Hepatocyte (in vitro differentiated cells): ENCODE results near the gene CTNNAL1. TPM values are rescaled to one million over a fixed set of nuclear protein-coding genes. Genes with fewer than 3 reads are reported as not detected.

Experiments used
- DNase-seq: peaks from one replicate; pipeline ENCODE4 v3.0.0-alpha.2; 2016; ENCODE audit warnings: low spot score
- H2AFZ ChIP-seq: fragments of 200-600 bp; sonication (generic); 2 replicates; pipeline ENCODE4 v1.6.0; 2016; ENCODE audit warnings: antibody characterized with exemption, mild to moderate bottlenecking
- H3K27ac ChIP-seq: fragments of 200-600 bp; sonication (generic); 2 replicates; pipeline ENCODE4 v1.5.1; 2016; ENCODE audit warnings: mild to moderate bottlenecking
- H3K27me3 ChIP-seq: fragments of 200-600 bp; sonication (generic); 2 replicates; pipeline ENCODE4 v1.6.1; 2016
- H3K36me3 ChIP-seq: fragments of 200-600 bp; sonication (generic); replicated peaks from 2 replicates; pipeline ENCODE4 v1.5.1; 2016; ENCODE audit warnings: low read depth; ENCODE audit not compliant: insufficient read depth
- H3K4me1 ChIP-seq: fragments of 200-600 bp; sonication (generic); 2 replicates; pipeline ENCODE4 v1.5.1; 2016; ENCODE audit warnings: mild to moderate bottlenecking, moderate library complexity; ENCODE audit not compliant: insufficient read depth
- H3K4me2 ChIP-seq: fragments of 200-600 bp; sonication (generic); 2 replicates; pipeline ENCODE4 v1.6.0; 2016
- H3K4me3 ChIP-seq: fragments of 200-600 bp; sonication (generic); 2 replicates; pipeline ENCODE4 v1.5.1; 2016; ENCODE audit warnings: mild to moderate bottlenecking
- H3K79me2 ChIP-seq: fragments of 200-600 bp; sonication (generic); 2 replicates; pipeline ENCODE4 v1.6.0; 2017; ENCODE audit warnings: mild to moderate bottlenecking
- H3K9me2 ChIP-seq: fragments of 200-600 bp; sonication (generic); replicated peaks from 2 replicates; pipeline ENCODE4 v1.6.0; 2017; ENCODE audit warnings: mild to moderate bottlenecking; ENCODE audit not compliant: insufficient read depth
- H3K9me3 ChIP-seq: fragments of 200-600 bp; sonication (generic); 2 replicates; pipeline ENCODE4 v1.5.1; 2016; ENCODE audit warnings: low read depth, mild to moderate bottlenecking
- H4K20me1 ChIP-seq: fragments of 200-600 bp; sonication (generic); 2 replicates; pipeline ENCODE4 v1.6.0; 2016; ENCODE audit warnings: mild to moderate bottlenecking; ENCODE audit not compliant: insufficient read depth, poor library complexity, severe bottlenecking
- EZH2 ChIP-seq: fragments of 200-600 bp; sonication (generic); IDR thresholded peaks from 2 replicates; pipeline ENCODE4 v1.6.1; 2016; ENCODE audit warnings: antibody characterized with exemption, mild to moderate bottlenecking, borderline replicate concordance
- EZH2phosphoT487 ChIP-seq: fragments of 200-600 bp; sonication (generic); IDR thresholded peaks from one replicate; pipeline ENCODE4 v1.6.1; 2018; ENCODE audit warnings: antibody characterized with exemption, mild to moderate bottlenecking, low read depth, moderate library complexity; ENCODE audit not compliant: unreplicated experiment, severe bottlenecking
- WGBS: methylation state at CpG from one replicate; pipeline ENCODE4 v1.1.6; 2016; ENCODE audit warnings: low lambda C conversion rate; ENCODE audit errors: missing lambda C conversion rate; 5-methylcytosine and 5-hydroxymethylcytosine counted together
- polyA plus RNA-seq: library from polyadenylated mRNA; unstranded; fragments of >200 nt; fragmentation: Nextera tagmentation; extraction: Ambion mirVana; gene quantifications from 2 replicates; pipeline ENCODE4 v1.2.1, GENCODE V29; 2016
- total RNA-seq: library from RNA; depleted of rRNA; stranded (reverse); fragments of >200 nt; gene quantifications from 2 replicates; pipeline ENCODE4 v1.2.3, GENCODE V29; 2014
- TF ChIP-seq, protein P1 (sequence below): fragments of 200-600 bp; sonication (generic); IDR thresholded peaks from 2 replicates; pipeline ENCODE4 v1.5.1; 2016; ENCODE audit warnings: antibody characterized with exemption, mild to moderate bottlenecking; ENCODE audit not compliant: poor library complexity

Gene CTNNAL1
- total and polyA plus RNA-seq, 2 experiments from 2014 or later: 54.5 to 57.4 TPM

DNA sequence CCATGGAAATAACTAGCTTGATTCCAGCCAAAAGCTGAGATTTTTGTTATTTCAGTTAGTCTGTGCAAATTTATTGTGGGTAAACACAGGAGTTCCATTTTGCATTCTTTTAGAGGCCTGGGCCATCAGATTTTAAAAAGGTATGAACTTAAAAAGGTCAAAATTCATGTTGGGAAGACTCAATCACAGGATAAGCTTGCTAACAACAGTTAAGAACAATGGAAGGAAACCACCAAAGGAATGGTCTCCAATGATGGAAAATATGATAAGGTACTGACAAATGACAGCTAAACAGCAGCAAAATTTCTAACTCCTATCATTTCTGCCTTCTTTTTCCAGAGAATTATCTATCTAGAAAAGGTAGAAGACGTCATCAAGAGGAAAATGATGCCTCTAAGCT is 63.1 kb downstream of the CTNNAL1 start:
- 100% methylated on average over 1 of the region's 1 CpG for WGBS
- TF ChIP-seq, protein P1, sequence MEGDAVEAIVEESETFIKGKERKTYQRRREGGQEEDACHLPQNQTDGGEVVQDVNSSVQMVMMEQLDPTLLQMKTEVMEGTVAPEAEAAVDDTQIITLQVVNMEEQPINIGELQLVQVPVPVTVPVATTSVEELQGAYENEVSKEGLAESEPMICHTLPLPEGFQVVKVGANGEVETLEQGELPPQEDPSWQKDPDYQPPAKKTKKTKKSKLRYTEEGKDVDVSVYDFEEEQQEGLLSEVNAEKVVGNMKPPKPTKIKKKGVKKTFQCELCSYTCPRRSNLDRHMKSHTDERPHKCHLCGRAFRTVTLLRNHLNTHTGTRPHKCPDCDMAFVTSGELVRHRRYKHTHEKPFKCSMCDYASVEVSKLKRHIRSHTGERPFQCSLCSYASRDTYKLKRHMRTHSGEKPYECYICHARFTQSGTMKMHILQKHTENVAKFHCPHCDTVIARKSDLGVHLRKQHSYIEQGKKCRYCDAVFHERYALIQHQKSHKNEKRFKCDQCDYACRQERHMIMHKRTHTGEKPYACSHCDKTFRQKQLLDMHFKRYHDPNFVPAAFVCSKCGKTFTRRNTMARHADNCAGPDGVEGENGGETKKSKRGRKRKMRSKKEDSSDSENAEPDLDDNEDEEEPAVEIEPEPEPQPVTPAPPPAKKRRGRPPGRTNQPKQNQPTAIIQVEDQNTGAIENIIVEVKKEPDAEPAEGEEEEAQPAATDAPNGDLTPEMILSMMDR: no peak
- TF ChIP-seq EZH2 (no peak), EZH2phosphoT487 (no peak)

DNA sequence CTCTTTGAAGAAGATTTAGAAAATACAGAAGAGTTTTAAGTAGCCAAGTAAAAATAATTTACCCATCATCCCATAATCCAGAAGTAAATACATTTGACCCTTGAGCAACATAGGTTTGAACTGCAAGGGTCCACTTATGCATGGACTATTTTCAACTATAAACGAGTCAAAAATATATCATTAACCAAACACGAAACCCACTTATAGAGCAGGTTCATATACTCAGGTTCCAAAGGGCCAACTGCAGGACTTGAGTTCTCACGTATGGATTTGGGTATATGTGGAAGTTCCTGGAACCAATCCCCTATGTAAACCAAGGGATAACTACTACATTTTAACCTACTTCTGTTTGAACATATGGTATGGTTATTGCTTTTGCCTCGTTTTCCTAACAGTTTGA is 73.3 kb downstream of the CTNNAL1 start:
- Histone ChIP-seq H3K4me2 (no peak overlapping the region), H3K4me3 (no peak overlapping the region), H3K79me2 (peaks cover 19% of the 10 kb centered on the region), H2AFZ (no peak overlapping the region), H3K4me1 (no peaks in the 10 kb centered on the region), H4K20me1 (no peaks in the 10 kb centered on the region), H3K9me3 (no peaks in the 10 kb centered on the region), H3K27me3 (no peaks in the 10 kb centered on the region), H3K9me2 (no peaks in the 10 kb centered on the region), H3K27ac (no peak overlapping the region), H3K36me3 (no peaks in the 10 kb centered on the region)
- WGBS: 82% methylated on average over 4 of the region's 4 CpGs
- DNase-seq: no peak
- no peak for TF ChIP-seq EZH2phosphoT487
- TF ChIP-seq, protein P1: no peak
- no peak for TF ChIP-seq EZH2

More for the DNA sequence above, 63.1 kb downstream of the CTNNAL1 start:
- Histone ChIP-seq H3K9me2 (no peaks in the 10 kb centered on the region), H3K9me3 (no peaks in the 10 kb centered on the region), H3K27me3 (no peaks in the 10 kb centered on the region), H3K4me3 (no peak overlapping the region), H3K79me2 (no peaks in the 10 kb centered on the region), H3K4me1 (no peaks in the 10 kb centered on the region), H2AFZ (no peak overlapping the region), H4K20me1 (no peaks in the 10 kb centered on the region), H3K36me3 (no peaks in the 10 kb centered on the region), H3K27ac (no peak overlapping the region), H3K4me2 (no peak overlapping the region)
- no peak for DNase-seq

DNA sequence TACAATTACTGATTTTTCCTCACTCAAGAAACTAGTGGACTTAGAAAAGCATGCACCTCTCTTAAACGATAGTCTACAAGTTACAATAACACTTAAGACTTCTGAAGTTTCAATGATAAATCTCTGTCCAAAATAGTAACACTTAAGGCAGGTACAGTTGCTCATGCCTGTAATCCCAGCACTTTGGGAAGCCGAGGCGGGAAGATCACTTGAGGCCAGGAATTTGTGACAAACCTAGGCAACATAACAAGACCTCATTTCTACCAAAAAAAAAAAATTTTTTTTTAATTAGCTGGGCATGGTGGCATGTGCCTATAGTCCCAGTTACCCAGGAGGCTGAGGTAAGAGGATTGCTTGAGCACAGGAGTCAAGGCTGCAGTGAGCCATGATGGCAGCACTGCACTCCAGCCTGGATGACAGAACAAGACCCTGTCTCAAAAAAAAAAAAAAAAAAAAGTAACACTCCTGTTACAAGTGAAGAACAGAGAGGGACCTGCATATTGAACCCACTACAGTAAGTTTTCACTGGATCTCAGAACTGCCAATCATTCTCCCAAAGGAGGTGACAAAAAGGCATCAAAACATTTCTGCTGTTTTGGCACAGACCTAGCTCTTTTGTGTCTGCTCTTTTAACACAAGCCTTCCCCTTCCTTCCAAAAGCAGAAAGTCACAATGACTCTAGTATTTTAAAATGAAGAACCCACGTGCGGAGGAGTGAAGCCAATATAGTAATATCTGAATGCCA is 75.6 kb downstream of the CTNNAL1 start:
- H3K27me3 ChIP-seq: no peaks in the 10 kb centered on the region
- no peak for DNase-seq
- H3K9me2 ChIP-seq: no peaks in the 10 kb centered on the region
- H3K36me3 ChIP-seq: no peaks in the 10 kb centered on the region
- peaks cover 4% of the 10 kb centered on the region for H3K4me1 ChIP-seq
- H3K9me3 ChIP-seq: no peaks in the 10 kb centered on the region
- H3K27ac ChIP-seq: no peak overlapping the region
- no peak overlapping the region for H2AFZ ChIP-seq
- H3K79me2 ChIP-seq: peaks cover 28% of the 10 kb centered on the region
- no peak for TF ChIP-seq EZH2phosphoT487
- TF ChIP-seq EZH2: no peak
- TF ChIP-seq, protein P1: no peak
- H3K4me3 ChIP-seq: no peak overlapping the region
- no peak overlapping the region for H3K4me2 ChIP-seq
- WGBS: 94% methylated on average over 5 of the region's 5 CpGs
- no peaks in the 10 kb centered on the region for H4K20me1 ChIP-seq
